ENCODE measurements around the gene SLCO1B1.
"Not testable (repeated sequence)": the region's sequence is repeated elsewhere in the genome, so short reads cannot be mapped to it uniquely, and the experiment has no call there.

SLCO1B1 gene

GRCh38 chr12:21130998-21131397 lies at the start of gene SLCO1B1:
TSS of gene SLCO1B1 (plus strand) at chr12:21131194. CDS start at chr12:21141575, 10,381 bp downstream.
- Mint-ChIP-seq H3K36me3 (no peaks in the 10 kb centered on the region), H3K9me3 (ENCODE audit: low read depth) (no peaks in the 10 kb centered on the region), H3K4me1 (ENCODE audit: low read depth) (no peaks in the 10 kb centered on the region), H3K27me3 (no peaks in the 10 kb centered on the region), H3K27ac (no peak within 1 kb of the TSS), H3K4me3 (no peak within 1 kb of the TSS)

- H3K27me3 Mint-ChIP-seq; H3K4me1 Mint-ChIP-seq (ENCODE audit: low read depth); H3K36me3 Mint-ChIP-seq; H3K4me3 Mint-ChIP-seq; H3K27ac Mint-ChIP-seq: not testable (repeated sequence)
- peaks cover 10% of the 10 kb centered on the region for H3K9me3 Mint-ChIP-seq (ENCODE audit: low read depth)
Measured at GRCh38 chr12:21084753-21085152, 46.2 kb upstream of the SLCO1B1 start.

- no peaks in the 10 kb centered on the region for H3K36me3 Mint-ChIP-seq
- no peak overlapping the region for H3K27ac Mint-ChIP-seq
- no peaks in the 10 kb centered on the region for H3K4me1 Mint-ChIP-seq (ENCODE audit: low read depth)
- H3K4me3 Mint-ChIP-seq: no peak overlapping the region
- H3K27me3 Mint-ChIP-seq: no peaks in the 10 kb centered on the region
- no peaks in the 10 kb centered on the region for H3K9me3 Mint-ChIP-seq (ENCODE audit: low read depth)
Measured at GRCh38 chr12:21111732-21112131, 19.3 kb upstream of the SLCO1B1 start.

- Mint-ChIP-seq H3K36me3 (no peaks in the 10 kb centered on the region), H3K9me3 (ENCODE audit: low read depth) (no peaks in the 10 kb centered on the region), H3K27ac (no peak overlapping the region), H3K4me1 (ENCODE audit: low read depth) (no peaks in the 10 kb centered on the region), H3K27me3 (no peaks in the 10 kb centered on the region), H3K4me3 (no peak overlapping the region)
Measured at GRCh38 chr12:21113266-21113665, 17.7 kb upstream of the SLCO1B1 start.

GRCh38 chr12:21117995-21118394 lies 13.0 kb upstream of the SLCO1B1 start:
- Mint-ChIP-seq H3K4me1 (ENCODE audit: low read depth) (no peaks in the 10 kb centered on the region), H3K36me3 (no peaks in the 10 kb centered on the region), H3K27me3 (no peaks in the 10 kb centered on the region), H3K27ac (no peak overlapping the region), H3K4me3 (no peak overlapping the region), H3K9me3 (ENCODE audit: low read depth) (no peaks in the 10 kb centered on the region)

GRCh38 chr12:21118760-21119159 lies 12.2 kb upstream of the SLCO1B1 start:
- Mint-ChIP-seq H3K27ac (no peak overlapping the region), H3K36me3 (no peaks in the 10 kb centered on the region), H3K27me3 (no peaks in the 10 kb centered on the region), H3K9me3 (ENCODE audit: low read depth) (no peaks in the 10 kb centered on the region), H3K4me3 (no peak overlapping the region), H3K4me1 (ENCODE audit: low read depth) (no peaks in the 10 kb centered on the region)

GRCh38 chr12:21129351-21129750 lies 1.6 kb upstream of the SLCO1B1 start:
- Mint-ChIP-seq H3K36me3 (no peaks in the 10 kb centered on the region), H3K27me3 (no peaks in the 10 kb centered on the region), H3K9me3 (ENCODE audit: low read depth) (peaks cover 4% of the 10 kb centered on the region), H3K4me1 (ENCODE audit: low read depth) (no peaks in the 10 kb centered on the region), H3K27ac (no peak overlapping the region), H3K4me3 (no peak overlapping the region)

- Mint-ChIP-seq H3K36me3 (no peaks in the 10 kb centered on the region), H3K27ac (no peak overlapping the region), H3K4me1 (ENCODE audit: low read depth) (no peaks in the 10 kb centered on the region), H3K27me3 (no peaks in the 10 kb centered on the region), H3K9me3 (ENCODE audit: low read depth) (peaks cover 1% of the 10 kb centered on the region), H3K4me3 (no peak overlapping the region)
Measured at GRCh38 chr12:21129906-21130305, 1.1 kb upstream of the SLCO1B1 start.

- H3K4me3 Mint-ChIP-seq; H3K27ac Mint-ChIP-seq; H3K4me1 Mint-ChIP-seq (ENCODE audit: low read depth); H3K9me3 Mint-ChIP-seq (ENCODE audit: low read depth); H3K27me3 Mint-ChIP-seq; H3K36me3 Mint-ChIP-seq: not testable (repeated sequence)
Measured at GRCh38 chr12:21137318-21137999, 6.5 kb downstream of the SLCO1B1 start.

GRCh38 chr12:21138016-21138415 lies 7.0 kb downstream of the SLCO1B1 start:
- no peaks in the 10 kb centered on the region for H3K36me3 Mint-ChIP-seq
- no peaks in the 10 kb centered on the region for H3K9me3 Mint-ChIP-seq (ENCODE audit: low read depth)
- H3K4me1 Mint-ChIP-seq (ENCODE audit: low read depth): no peaks in the 10 kb centered on the region
- H3K27me3 Mint-ChIP-seq: no peaks in the 10 kb centered on the region
- no peak overlapping the region for H3K27ac Mint-ChIP-seq
- no peak overlapping the region for H3K4me3 Mint-ChIP-seq

GRCh38 chr12:21144309-21144708 lies 13.3 kb downstream of the SLCO1B1 start:
- no peak overlapping the region for H3K4me3 Mint-ChIP-seq
- H3K27ac Mint-ChIP-seq: no peak overlapping the region
- H3K36me3 Mint-ChIP-seq: no peaks in the 10 kb centered on the region

GRCh38 chr12:21149861-21150260 lies 18.9 kb downstream of the SLCO1B1 start:
- H3K36me3 Mint-ChIP-seq; H3K27ac Mint-ChIP-seq; H3K27me3 Mint-ChIP-seq; H3K4me3 Mint-ChIP-seq; H3K4me1 Mint-ChIP-seq (ENCODE audit: low read depth); H3K9me3 Mint-ChIP-seq (ENCODE audit: low read depth): not testable (repeated sequence)

More at GRCh38 chr12:21144309-21144708, 13.3 kb downstream of the SLCO1B1 start:
- H3K9me3 Mint-ChIP-seq (ENCODE audit: low read depth): peaks cover 2% of the 10 kb centered on the region
- H3K4me1 Mint-ChIP-seq (ENCODE audit: low read depth): no peaks in the 10 kb centered on the region
- H3K27me3 Mint-ChIP-seq: no peaks in the 10 kb centered on the region

GRCh38 chr12:21151184-21151583 lies 20.2 kb downstream of the SLCO1B1 start:
- Mint-ChIP-seq H3K27ac (no peak overlapping the region), H3K27me3 (no peaks in the 10 kb centered on the region), H3K9me3 (ENCODE audit: low read depth) (no peaks in the 10 kb centered on the region), H3K36me3 (no peaks in the 10 kb centered on the region), H3K4me1 (ENCODE audit: low read depth) (no peaks in the 10 kb centered on the region), H3K4me3 (no peak overlapping the region)

GRCh38 chr12:21155522-21156351 lies 24.7 kb downstream of the SLCO1B1 start:
- Mint-ChIP-seq H3K36me3 (no peaks in the 10 kb centered on the region), H3K27me3 (no peaks in the 10 kb centered on the region), H3K4me1 (ENCODE audit: low read depth) (no peaks in the 10 kb centered on the region), H3K4me3 (no peak overlapping the region), H3K9me3 (ENCODE audit: low read depth) (no peaks in the 10 kb centered on the region), H3K27ac (no peak overlapping the region)

- H3K27me3 Mint-ChIP-seq: no peaks in the 10 kb centered on the region
- H3K27ac Mint-ChIP-seq: no peak overlapping the region
- no peak overlapping the region for H3K4me3 Mint-ChIP-seq
- no peaks in the 10 kb centered on the region for H3K36me3 Mint-ChIP-seq
- no peaks in the 10 kb centered on the region for H3K4me1 Mint-ChIP-seq (ENCODE audit: low read depth)
- peaks cover 16% of the 10 kb centered on the region for H3K9me3 Mint-ChIP-seq (ENCODE audit: low read depth)
Measured at GRCh38 chr12:21165048-21165447, 34.1 kb downstream of the SLCO1B1 start.
